Measurements from ENCODE around the gene DNPH1. TPM values are rescaled to one million over a fixed set of nuclear protein-coding genes. Genes with fewer than 3 reads are reported as not detected.

Gene DNPH1
- total and polyA plus RNA-seq, 9 of the 15 experiments (the other 6 are each of a cell fraction or from before 2014, with no cell fraction given) = 7.3 to 300 (median 68.7) TPM

GRCh38 chr6:43268782-43269272, 39.5 kb upstream of the DNPH1 start:
- no peak for ATAC-seq

DNA sequence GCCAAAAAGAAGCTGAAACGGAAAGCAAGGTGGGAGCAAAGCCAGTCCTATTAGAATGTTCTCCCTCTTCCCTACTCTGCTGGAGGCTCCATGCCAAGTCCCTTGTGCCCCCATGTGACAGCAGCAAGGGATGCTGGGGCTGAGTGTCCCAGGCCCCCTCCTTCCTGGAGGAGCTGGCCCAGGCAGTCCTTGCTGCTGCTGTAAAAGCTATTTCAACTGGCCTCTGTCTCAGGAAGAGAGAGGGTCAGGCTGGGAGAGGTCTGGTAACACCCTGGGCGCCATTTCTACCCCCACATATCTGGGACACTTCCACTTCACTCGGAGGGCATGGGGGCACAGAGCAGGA, 39.0 kb upstream of the DNPH1 start:
- H3K4me3 ChIP-seq = no peak overlapping the region
- in situ Hi-C loops (cut with MboI) = no loop called here

More at GRCh38 chr6:43268782-43269272, 39.5 kb upstream of the DNPH1 start:
- no TSS peak for BruUV-seq (replicated peaks)
- in situ Hi-C loops (cut with MboI) (no loop called here), intact Hi-C loops (cut with micrococcal nuclease) (loop anchor here (10.0 kb wide), 2 partner anchors 364 to 806 kb away; no protein-coding TSS in a partner anchor)
- DNase-seq (ENCODE audit: extremely low read depth in 1 of 4, low spot score in 3 of 4) = no peak
- H3K4me1 ChIP-seq (replicated peaks in 1 of 2; ENCODE audit: control insufficient read depth in 2 of 2, insufficient read depth in 2 of 2, low read length in 2 of 2) = peaks cover 28 to 34% of the 10 kb centered on the region in 2 experiments
- H3K9me3 ChIP-seq (replicated peaks; ENCODE audit: control insufficient read depth, insufficient read depth, low read depth, low read length) = no peaks in the 10 kb centered on the region
- no peaks in the 10 kb centered on the region for H3K9me1 ChIP-seq (ENCODE audit: control insufficient read depth, insufficient read depth, low read length)
- no peak for FAIRE-seq
- CTCF ChIA-PET (ENCODE audit: low intra/inter-chr PET ratio) = no interaction called here
- peak overlapping the region; percentile 86 for H2AFZ ChIP-seq (ENCODE audit: low read depth, low read length)
- TF ChIP-seq SIRT6 (IDR thresholded peaks at IDR 0.05; ENCODE audit: low read depth, low read length) (no peak), NR2F6 (CRISPR knock-in tag; IDR thresholded peaks at IDR 0.05) (no peak), FOXK1 (CRISPR knock-in tag; IDR thresholded peaks at IDR 0.05; ENCODE audit: borderline replicate concordance) (peak; percentile 50; the same call in 1 of the 2 replicates), HDAC2 (IDR thresholded peaks at IDR 0.05) (no peak), CBX5 (IDR thresholded peaks at IDR 0.05; ENCODE audit: borderline replicate concordance, low read depth) (no peak)
- WGBS (ENCODE audit: insufficient coverage, low coverage, missing lambda C conversion rate) = 52% methylated on average over 10 of the region's 10 CpGs
- POLR2A ChIA-PET = interaction anchor here (0.9 to 2.2 kb wide), 3 partner anchors 12 to 244 kb away, joined by 3 to 19 read pairs (median 4); no protein-coding TSS in a partner anchor
- H3K9ac ChIP-seq (ENCODE audit: insufficient read depth in 1 of 2, low read depth in 2 of 2, low read length in 2 of 2) = peak overlapping the region in 1 of 2 experiments; percentile 71; a peak in 1 of 4 replicates
- no peaks in the 10 kb centered on the region for H3K79me2 ChIP-seq (ENCODE audit: control insufficient read depth, insufficient read depth, low read length)
- peaks cover under 1 to 20% of the 10 kb centered on the region in 2 experiments; a peak in 4 of 5 replicates for H3K27me3 ChIP-seq (ENCODE audit: control insufficient read depth in 2 of 2, insufficient read depth in 2 of 2, low read length in 2 of 2)
- no peak overlapping the region for H3K4me3 ChIP-seq
- no peaks in the 10 kb centered on the region for H3K36me3 ChIP-seq (ENCODE audit: control insufficient read depth, insufficient read depth, low read length)
- 0 out of 2 replicates have a peak, but pooled peaks cover 10% of the 10 kb centered on the region for H4K20me1 ChIP-seq (replicated peaks; ENCODE audit: control insufficient read depth, insufficient read depth, low read length)
- H3K27ac ChIP-seq (ENCODE audit: extremely low read depth, low read depth, low read length) = no peak overlapping the region
- H3K4me2 ChIP-seq (ENCODE audit: insufficient read depth, low read length) = peak overlapping the region; percentile 51; the same call in 1 of the 2 replicates

More for the DNA sequence above, 39.0 kb upstream of the DNPH1 start:
- intact Hi-C loops (cut with micrococcal nuclease) = loop anchor here (10.0 kb wide), 2 partner anchors 364 to 806 kb away; no protein-coding TSS in a partner anchor
- 43% methylated on average over 3 of the region's 3 CpGs for WGBS (ENCODE audit: insufficient coverage, low coverage, missing lambda C conversion rate)
- Histone ChIP-seq H3K4me1 (replicated peaks in 1 of 2; ENCODE audit: control insufficient read depth in 2 of 2, insufficient read depth in 2 of 2, low read length in 2 of 2) (peaks cover 28 to 34% of the 10 kb centered on the region in 2 experiments), H3K79me2 (ENCODE audit: control insufficient read depth, insufficient read depth, low read length) (no peaks in the 10 kb centered on the region), H3K9me3 (replicated peaks; ENCODE audit: control insufficient read depth, insufficient read depth, low read depth, low read length) (no peaks in the 10 kb centered on the region), H3K27me3 (ENCODE audit: control insufficient read depth in 2 of 2, insufficient read depth in 2 of 2, low read length in 2 of 2) (peaks cover 0 to 15% of the 10 kb centered on the region in 2 experiments; a peak in 3 of 5 replicates), H3K9me1 (ENCODE audit: control insufficient read depth, insufficient read depth, low read length) (no peaks in the 10 kb centered on the region), H2AFZ (ENCODE audit: low read depth, low read length) (peak overlapping the region; percentile 73), H3K36me3 (ENCODE audit: control insufficient read depth, insufficient read depth, low read length) (no peaks in the 10 kb centered on the region), H3K27ac (ENCODE audit: extremely low read depth, low read depth, low read length) (no peak overlapping the region), H3K4me2 (ENCODE audit: insufficient read depth, low read length) (peak overlapping the region; percentile 52; the same call in 1 of the 2 replicates), H3K9ac (ENCODE audit: insufficient read depth in 1 of 2, low read depth in 2 of 2, low read length in 2 of 2) (peak overlapping the region; percentile 12 to 61; a peak in 3 of 4 replicates), H4K20me1 (replicated peaks; ENCODE audit: control insufficient read depth, insufficient read depth, low read length) (0 out of 2 replicates have a peak, but pooled peaks cover 10% of the 10 kb centered on the region)
- no TSS peak for BruUV-seq (replicated peaks)
- ATAC-seq (no peak), DNase-seq (ENCODE audit: extremely low read depth in 1 of 4, low spot score in 3 of 4) (no peak), FAIRE-seq (no peak)
- CTCF ChIA-PET (ENCODE audit: low intra/inter-chr PET ratio) = no interaction called here
- POLR2A ChIA-PET = interaction anchor here (0.6 to 2.2 kb wide), 6 partner anchors 12 to 245 kb away, joined by 3 to 19 read pairs (median 3); no protein-coding TSS in a partner anchor
- TF ChIP-seq CHD1 (IDR thresholded peaks at IDR 0.05; ENCODE audit: low read length) = no peak
- TF ChIP-seq ZBTB1 (CRISPR knock-in tag; IDR thresholded peaks at IDR 0.05; ENCODE audit: borderline replicate concordance, low read depth) = 0 out of 2 replicates have a peak, but pooled peaks have one; percentile 27
- TF ChIP-seq ZSCAN29 (IDR thresholded peaks at IDR 0.05) = no peak
- TF ChIP-seq ZFP91 (CRISPR knock-in tag; IDR thresholded peaks at IDR 0.05) = no peak
- peak; percentile 29; the same call in 1 of the 2 replicates for TF ChIP-seq USF1 (CRISPR knock-in tag; IDR thresholded peaks at IDR 0.05)
- 0 out of 2 replicates have a peak, but pooled peaks have one; percentile 0 for TF ChIP-seq VEZF1 (CRISPR knock-in tag; IDR thresholded peaks at IDR 0.05)
- no peak for TF ChIP-seq ZNF511 (CRISPR knock-in tag; IDR thresholded peaks at IDR 0.05)
